A549 (cell line): Measurements from ENCODE around the gene PIGN. TPM values are rescaled to one million over a fixed set of nuclear protein-coding genes. Genes with fewer than 3 reads are reported as not detected.

Experiments used
- ATAC-seq, 2 experiments: fragments of 200-7000 bp in 1 of 2; fragments of >200 bp in 1 of 2; cut with Nextera tagmentation in 1 of 2; cut with Tn5 transposase in 1 of 2; 3 replicates each; pipeline versions ENCODE4 v1.8.0 to v1.9.1; 2018 to 2020; ENCODE audit warnings: mild to moderate bottlenecking in 1 of 2, moderate library complexity in 1 of 2
- CTCF ChIA-PET: fragments of 300-600 bp; sonication (Branson Sonifier 250); formaldehyde crosslinking; extraction: SDS; loops from one replicate; lab custom pipeline; 2021; ENCODE audit warnings: antibody characterized with exemption, inconsistent platforms; lab: Yijun Ruan, JAX
- POLR2A ChIA-PET: fragments of 350-600 bp; formaldehyde crosslinking; extraction: SDS; loops from one replicate; lab custom pipeline; 2021; ENCODE audit warnings: antibody characterized with exemption, inconsistent platforms; lab: Yijun Ruan, JAX
- DNase-seq, 2 experiments: peaks; one replicate each; pipeline versions ENCODE4 v3.0.0 to v3.0.0-alpha.2; 2011 to 2016; ENCODE audit warnings: low read depth in 1 of 2, low spot score in 1 of 2
- FAIRE-seq: peaks from 2 replicates; lab custom pipeline; 2011; peaks lifted over from hg19 to GRCh38; lab: Jason Lieb, UNC
- H3K27ac ChIP-seq, 2 experiments: fragments of >200 bp; sonication (Bioruptor Twin); formaldehyde crosslinking; 3 replicates each; pipeline ENCODE4 v1.5.1; 2016 to 2017
- H3K4me1 ChIP-seq: fragments of >200 bp; sonication (Bioruptor Twin); formaldehyde crosslinking; 3 replicates; pipeline ENCODE4 v1.6.1; 2016
- H3K4me2 ChIP-seq: fragments of >200 bp; sonication (Bioruptor Twin); formaldehyde crosslinking; 3 replicates; pipeline ENCODE4 v1.6.1; 2016
- H3K4me3 ChIP-seq: fragments of >200 bp; sonication (Bioruptor Twin); formaldehyde crosslinking; 3 replicates; pipeline ENCODE4 v1.5.1; 2016
- H3K9me3 ChIP-seq: fragments of >200 bp; sonication (Bioruptor Twin); formaldehyde crosslinking; 3 replicates; pipeline ENCODE4 v1.6.1; 2016
- FOSB ChIP-seq: fragments of 250-450 bp; sonication (Bioruptor Pico); IDR thresholded peaks from 2 replicates; pipeline ENCODE4 v1.5.0; 2020; ENCODE audit warnings: mild to moderate bottlenecking, moderate library complexity
- GATA3 ChIP-seq: IDR thresholded peaks from 2 replicates; pipeline ENCODE4 v1.6.1; 2012; ENCODE audit warnings: borderline replicate concordance
- KDM5A ChIP-seq: fragments of 200-600 bp; sonication (generic); IDR thresholded peaks from 2 replicates; pipeline ENCODE4 v1.6.1; 2016; ENCODE audit warnings: antibody characterized with exemption, mild to moderate bottlenecking
- MAFK ChIP-seq: fragments of 450-650 bp; IDR thresholded peaks from 2 replicates; pipeline ENCODE4 v1.6.1; 2014; ENCODE audit not compliant: partially characterized antibody
- NFE2L2 ChIP-seq: fragments of 150-350 bp; conservative IDR thresholded peaks from 2 replicates; pipeline ENCODE4 v1.6.1; 2014; ENCODE audit warnings: low read length
- NR3C1 ChIP-seq: fragments of >200 bp; sonication (Bioruptor Twin); formaldehyde crosslinking; IDR thresholded peaks from 3 replicates; pipeline ENCODE4 v1.6.1; 2017
- PHF8 ChIP-seq: fragments of 200-600 bp; sonication (generic); IDR thresholded peaks from 2 replicates; pipeline ENCODE4 v1.6.1; 2016; ENCODE audit warnings: low read depth, mild to moderate bottlenecking, antibody characterized with exemption, moderate library complexity, borderline replicate concordance
- POLR2A ChIP-seq: IDR thresholded peaks from 2 replicates; pipeline ENCODE4 v1.6.1; 2012; ENCODE audit warnings: mild to moderate bottlenecking, low read length
- RAD21 ChIP-seq, 2 experiments: fragments of >200 bp in 1 of 2; sonication (Bioruptor Twin) in 1 of 2; formaldehyde crosslinking in 1 of 2; IDR thresholded peaks in 1 of 2; conservative IDR thresholded peaks in 1 of 2; 2 replicates in 1 of 2; 3 replicates in 1 of 2; pipeline ENCODE4 v1.6.1; 2012 to 2018; ENCODE audit warnings: inconsistent platforms in 1 of 2
- SMC3 ChIP-seq: fragments of >200 bp; sonication (Bioruptor Twin); formaldehyde crosslinking; IDR thresholded peaks from 3 replicates; pipeline ENCODE4 v1.6.1; 2018; ENCODE audit warnings: inconsistent platforms
- ZNF302 ChIP-seq: fragments of 250-450 bp; sonication (Bioruptor Pico); IDR thresholded peaks from 2 replicates; pipeline ENCODE4 v1.9.0; 2021; ENCODE audit warnings: inconsistent platforms, mild to moderate bottlenecking, moderate library complexity
- WGBS: methylation state at CpG from one replicate; pipeline ENCODE4 v1.1.6; 2017; ENCODE audit errors: missing lambda C conversion rate; 5-methylcytosine and 5-hydroxymethylcytosine counted together
- polyA plus RNA-seq, 4 experiments: library from polyadenylated mRNA; depleted of rRNA in 3 of 4; stranded (reverse); fragments of >200 nt; fragmentation: RNase III in 1 of 4; extraction: RNeasy Plus Mini Kit Qiagen cat#74134 plus additional on column Dnase treatment in 1 of 4; gene quantifications; 2 replicates in 3 of 4; 3 replicates in 1 of 4; pipeline ENCODE4 v1.2.3, GENCODE V29; 2011 to 2017
- TF ChIP-seq, protein P1 (sequence below): fragments of >200 bp; sonication (Bioruptor Twin); formaldehyde crosslinking; IDR thresholded peaks from 2 replicates; pipeline ENCODE4 v1.6.1; 2016
- TF ChIP-seq, protein P2 (sequence below): fragments of 450-650 bp; IDR thresholded peaks from 2 replicates; pipeline ENCODE4 v1.6.1; 2014; ENCODE audit warnings: antibody characterized with exemption
- TF ChIP-seq, protein P3 (sequence below): IDR thresholded peaks from 2 replicates; pipeline ENCODE4 v1.6.1; 2012

The PIGN gene
- polyA plus RNA-seq, 2 of the 4 experiments (the other 2 are of a cell fraction) = 12.9 to 37.0 TPM

DNA sequence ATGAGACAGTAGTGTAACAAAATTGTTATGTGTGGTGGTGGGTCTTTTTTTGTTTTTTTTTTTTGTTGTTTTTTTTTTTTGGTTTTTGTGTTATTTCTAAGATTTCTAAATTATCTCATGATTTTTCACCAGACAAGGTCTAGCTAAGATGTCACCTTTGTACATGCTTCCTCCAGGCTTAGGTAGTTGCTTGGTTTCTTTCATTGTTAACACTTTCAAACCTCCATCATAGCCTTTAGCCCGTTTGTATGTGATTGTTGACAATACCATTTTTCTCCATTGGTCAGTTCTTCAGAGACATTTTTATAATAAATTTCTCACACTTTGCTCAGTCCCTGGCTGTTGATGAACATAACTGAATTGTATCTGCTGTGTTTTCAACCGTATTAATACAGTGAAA, 2.4 kb upstream of the PIGN start:
- CTCF ChIA-PET = interaction anchor here (0.6 kb wide), 1 partner anchor 526 kb away, joined by 4 read pairs; the partner anchor contains the start of gene PHLPP1
- Histone ChIP-seq H3K4me2 (peak overlapping the region; percentile 95), H3K4me3 (peak overlapping the region; percentile 96; the same call in 2 of the 3 replicates), H3K27ac (no peak overlapping the region), H3K4me1 (peaks cover 25% of the 10 kb centered on the region), H3K9me3 (no peaks in the 10 kb centered on the region)
- 15% methylated on average over 2 of the region's 2 CpGs for WGBS
- POLR2A ChIA-PET = no interaction called here
- ATAC-seq (no peak), FAIRE-seq (no peak), DNase-seq (no peak)
- no peak for TF ChIP-seq GATA3
- no peak for TF ChIP-seq FOSB (CRISPR knock-in tag)
- no peak for TF ChIP-seq SMC3
- no peak for TF ChIP-seq RAD21 (conservative IDR thresholded peaks at IDR 0.05 in 1 of 2, IDR thresholded peaks at IDR 0.05 in 1 of 2)
- no peak for TF ChIP-seq NFE2L2
- no peak for TF ChIP-seq POLR2A
- TF ChIP-seq, protein P1, sequence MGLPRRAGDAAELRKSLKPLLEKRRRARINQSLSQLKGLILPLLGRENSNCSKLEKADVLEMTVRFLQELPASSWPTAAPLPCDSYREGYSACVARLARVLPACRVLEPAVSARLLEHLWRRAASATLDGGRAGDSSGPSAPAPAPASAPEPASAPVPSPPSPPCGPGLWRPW = no peak
- TF ChIP-seq, protein P2, sequence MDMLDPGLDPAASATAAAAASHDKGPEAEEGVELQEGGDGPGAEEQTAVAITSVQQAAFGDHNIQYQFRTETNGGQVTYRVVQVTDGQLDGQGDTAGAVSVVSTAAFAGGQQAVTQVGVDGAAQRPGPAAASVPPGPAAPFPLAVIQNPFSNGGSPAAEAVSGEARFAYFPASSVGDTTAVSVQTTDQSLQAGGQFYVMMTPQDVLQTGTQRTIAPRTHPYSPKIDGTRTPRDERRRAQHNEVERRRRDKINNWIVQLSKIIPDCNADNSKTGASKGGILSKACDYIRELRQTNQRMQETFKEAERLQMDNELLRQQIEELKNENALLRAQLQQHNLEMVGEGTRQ = no peak
- no peak for TF ChIP-seq NR3C1
- TF ChIP-seq ZNF302 = no peak
- no peak for TF ChIP-seq PHF8

DNA sequence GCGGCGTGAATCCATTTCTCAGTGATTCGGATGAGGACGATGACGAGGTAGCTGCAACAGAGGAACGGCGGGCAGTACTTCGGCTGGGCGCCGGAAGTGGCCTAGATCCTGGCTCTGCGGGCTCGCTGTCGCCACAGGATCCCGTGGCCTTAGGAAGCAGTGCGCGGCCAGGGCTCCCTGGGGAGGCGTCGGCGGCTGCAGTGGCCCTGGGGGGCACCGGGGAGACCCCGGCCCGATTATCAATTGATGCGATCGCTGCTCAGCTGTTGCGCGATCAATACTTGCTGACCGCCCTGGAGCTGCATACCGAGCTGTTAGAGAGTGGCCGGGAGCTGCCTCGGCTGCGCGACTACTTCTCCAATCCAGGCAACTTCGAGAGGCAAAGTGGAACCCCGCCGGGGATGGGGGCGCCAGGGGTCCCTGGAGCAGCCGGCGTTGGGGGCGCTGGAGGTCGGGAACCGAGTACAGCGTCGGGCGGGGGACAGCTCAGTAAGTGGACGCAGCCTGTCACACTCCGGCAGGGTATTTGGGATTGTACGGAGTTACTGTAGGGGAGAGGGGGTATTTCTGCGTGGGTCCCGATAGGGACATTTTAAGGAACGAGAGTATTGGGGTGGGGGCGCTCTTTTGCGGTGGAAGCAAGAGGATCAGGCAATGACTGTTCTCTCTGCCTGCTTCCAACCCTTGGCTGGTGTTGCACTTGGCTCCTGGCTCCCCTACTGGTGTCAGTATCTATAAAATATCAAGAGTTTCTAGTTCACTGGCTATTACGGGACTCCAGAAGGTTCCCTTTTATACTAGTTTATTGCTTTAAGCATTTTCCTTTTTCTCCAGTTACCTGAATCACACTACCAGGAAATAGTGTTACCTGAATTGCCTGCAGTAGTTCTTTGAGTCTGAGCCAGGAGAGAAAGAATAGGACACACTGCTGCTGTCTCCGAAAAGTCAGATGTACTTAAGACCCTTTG, 971 bp upstream of the PIGN start:
- peaks cover 28% of the 10 kb centered on the region for H3K4me1 ChIP-seq
- no peak for FAIRE-seq
- H3K9me3 ChIP-seq = no peaks in the 10 kb centered on the region
- peak overlapping the region; percentile 96 for H3K4me3 ChIP-seq
- CTCF ChIA-PET = interaction anchor here (0.7 to 2.4 kb wide), 3 partner anchors 8 to 62 kb away, joined by 3 to 8 read pairs (median 3); no protein-coding TSS in a partner anchor
- H3K4me2 ChIP-seq = peak overlapping the region; percentile 95
- TF ChIP-seq KDM5A (peak; percentile 73), GATA3 (no peak)
- TF ChIP-seq, protein P2 = no peak
- TF ChIP-seq, all 56 proteins: peak for 1
- peak overlapping the region; percentile 77 to 88 for H3K27ac ChIP-seq
- POLR2A ChIA-PET = interaction anchor here (1.0 to 1.3 kb wide), 4 partner anchors 40 to 339 kb away, joined by 3 to 4 read pairs (median 3); partner anchors contain the start of gene ZCCHC2
- 4% methylated on average over 29 of the region's 54 CpGs for WGBS
- ATAC-seq (peak; percentile 47 to 53; a peak in 5 of 6 replicates), DNase-seq (peak in 1 of 2 experiments; percentile 4)

DNA sequence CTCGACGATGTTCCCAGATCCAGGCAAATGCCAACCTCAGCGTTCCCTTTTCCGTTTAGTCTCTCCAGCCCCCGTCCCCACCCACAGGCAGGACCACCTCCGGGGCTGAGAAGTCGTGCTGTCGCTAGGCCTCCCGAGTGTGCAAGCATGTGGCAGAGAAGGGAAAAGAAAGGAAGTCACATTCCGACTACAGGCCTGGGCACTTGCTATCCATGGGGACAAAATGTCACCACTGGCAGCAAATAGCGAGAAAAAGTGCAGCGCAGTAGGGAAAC, 420 bp downstream of the PIGN start:
- peak overlapping the region; percentile 71 to 86 for H3K27ac ChIP-seq
- ATAC-seq = peak; percentile 23; a peak in 5 of 6 replicates
- 2% methylated on average over 12 of the region's 12 CpGs for WGBS

More for the DNA sequence above, 420 bp downstream of the PIGN start:
- Histone ChIP-seq H3K9me3 (no peaks in the 10 kb centered on the region), H3K4me1 (peaks cover 28% of the 10 kb centered on the region), H3K4me3 (peak overlapping the region; percentile 96), H3K4me2 (peak overlapping the region; percentile 83)
- POLR2A ChIA-PET = interaction anchor here (0.6 to 1.0 kb wide), 12 partner anchors 13 to 536 kb away, joined by 3 to 10 read pairs (median 4); no protein-coding TSS in a partner anchor
- DNase-seq (no peak), FAIRE-seq (no peak)
- CTCF ChIA-PET = interaction anchor here (2.4 kb wide), 1 partner anchor 64 kb away, joined by 8 read pairs; no protein-coding TSS in a partner anchor
- TF ChIP-seq MAFK = peak; percentile 25
- no peak for TF ChIP-seq FOSB (CRISPR knock-in tag)
- peak; percentile 37; the same call in 1 of the 2 replicates for TF ChIP-seq PHF8
- TF ChIP-seq, protein P3, sequence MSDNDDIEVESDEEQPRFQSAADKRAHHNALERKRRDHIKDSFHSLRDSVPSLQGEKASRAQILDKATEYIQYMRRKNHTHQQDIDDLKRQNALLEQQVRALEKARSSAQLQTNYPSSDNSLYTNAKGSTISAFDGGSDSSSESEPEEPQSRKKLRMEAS = 0 out of 2 replicates have a peak, but pooled peaks have one; percentile 26
